HEK293 (cell line): ENCODE results near the gene MBD4.

ENCODE experiments used
- CTCF ChIA-PET: fragments of 350-600 bp; formaldehyde crosslinking; extraction: SDS; loops from one replicate; lab custom pipeline; 2021; ENCODE audit warnings: antibody characterized with exemption; lab: Yijun Ruan, JAX
- POLR2A ChIA-PET: fragments of 300-600 bp; formaldehyde crosslinking; extraction: SDS; loops from one replicate; lab custom pipeline; 2020; ENCODE audit warnings: antibody characterized with exemption, inconsistent platforms; lab: Yijun Ruan, JAX
- H3K27ac ChIP-seq: fragments of 200-500 bp; sonication (Bioruptor generic); 2 replicates; pipeline ENCODE4 v1.5.1; 2014; ENCODE audit warnings: low read depth, low read length, control low read depth, inconsistent platforms; ENCODE audit errors: extremely low read depth
- H3K36me3 ChIP-seq, 2 experiments: fragments of 200-500 bp in 1 of 2; sonication (Bioruptor generic) in 1 of 2; 1 replicate in 1 of 2; 2 replicates in 1 of 2; pipeline ENCODE4 v1.5.1; 2014 to 2017; ENCODE audit warnings: inconsistent platforms in 2 of 2, low read length in 2 of 2; ENCODE audit not compliant: control insufficient read depth in 2 of 2, insufficient read depth in 1 of 2
- H3K4me1 ChIP-seq: fragments of 200-500 bp; sonication (Bioruptor generic); 2 replicates; pipeline ENCODE4 v1.5.1; 2014; ENCODE audit warnings: mild to moderate bottlenecking, low read length, inconsistent platforms; ENCODE audit not compliant: control insufficient read depth, insufficient read depth
- H3K4me3 ChIP-seq: 2 replicates; pipeline ENCODE4 v1.5.1; 2011; ENCODE audit warnings: low read depth, mild to moderate bottlenecking, control low read depth, low read length, moderate library complexity
- H3K9me3 ChIP-seq: fragments of 200-500 bp; sonication (Bioruptor generic); 2 replicates; pipeline ENCODE4 v1.5.1; 2014; ENCODE audit warnings: low read depth, low read length, inconsistent platforms; ENCODE audit not compliant: control insufficient read depth, insufficient read depth
- BCL11A ChIP-seq: fragments of 450-650 bp; formaldehyde crosslinking; IDR thresholded peaks from 2 replicates; pipeline ENCODE4 v1.5.1; 2016; ENCODE audit warnings: low read depth, missing biosample characterization, missing genetic modification characterization
- KLF10 ChIP-seq: fragments of 450-650 bp; IDR thresholded peaks from 2 replicates; pipeline ENCODE4 v1.5.1; 2018; ENCODE audit warnings: missing biosample characterization, mild to moderate bottlenecking, missing genetic modification characterization
- KLF16 ChIP-seq: fragments of 450-650 bp; formaldehyde crosslinking; IDR thresholded peaks from 2 replicates; pipeline ENCODE4 v1.5.1; 2017; ENCODE audit warnings: missing biosample characterization, missing genetic modification characterization
- ZFHX2 ChIP-seq: fragments of 450-650 bp; formaldehyde crosslinking; conservative IDR thresholded peaks from 2 replicates; pipeline ENCODE4 v1.5.1; 2016; ENCODE audit warnings: missing biosample characterization, missing genetic modification characterization
- ZNF10 ChIP-seq: fragments of 450-650 bp; formaldehyde crosslinking; IDR thresholded peaks from 2 replicates; pipeline ENCODE4 v1.5.1; 2017; ENCODE audit warnings: missing biosample characterization, missing genetic modification characterization
- ZNF112 ChIP-seq: fragments of 450-650 bp; formaldehyde crosslinking; IDR thresholded peaks from 2 replicates; pipeline ENCODE4 v1.5.0; 2017; ENCODE audit warnings: missing biosample characterization, missing genetic modification characterization
- ZNF114 ChIP-seq: fragments of 450-650 bp; formaldehyde crosslinking; IDR thresholded peaks from 2 replicates; pipeline ENCODE4 v1.5.0; 2017; ENCODE audit warnings: missing biosample characterization, missing genetic modification characterization
- ZNF133 ChIP-seq: fragments of 450-650 bp; formaldehyde crosslinking; IDR thresholded peaks from 2 replicates; pipeline ENCODE4 v1.5.1; 2016; ENCODE audit warnings: missing biosample characterization, missing genetic modification characterization
- ZNF174 ChIP-seq: fragments of 450-650 bp; formaldehyde crosslinking; IDR thresholded peaks from 2 replicates; pipeline ENCODE4 v1.5.0; 2017; ENCODE audit warnings: missing biosample characterization, mild to moderate bottlenecking, missing genetic modification characterization
- ZNF175 ChIP-seq: fragments of 450-650 bp; formaldehyde crosslinking; IDR thresholded peaks from 2 replicates; pipeline ENCODE4 v1.5.1; 2016; ENCODE audit warnings: missing biosample characterization, missing genetic modification characterization
- ZNF37A ChIP-seq: fragments of 450-650 bp; IDR thresholded peaks from 2 replicates; pipeline ENCODE4 v1.5.1; 2018; ENCODE audit warnings: missing biosample characterization, missing genetic modification characterization
- ZNF544 ChIP-seq: fragments of 450-650 bp; formaldehyde crosslinking; IDR thresholded peaks from 2 replicates; pipeline ENCODE4 v1.5.0; 2017; ENCODE audit warnings: missing biosample characterization, missing genetic modification characterization
- ZNF629 ChIP-seq: fragments of 450-650 bp; formaldehyde crosslinking; IDR thresholded peaks from 2 replicates; pipeline ENCODE4 v1.5.1; 2017; ENCODE audit warnings: missing biosample characterization, missing genetic modification characterization
- ZNF654 ChIP-seq: fragments of 450-650 bp; formaldehyde crosslinking; IDR thresholded peaks from 2 replicates; pipeline ENCODE4 v1.5.1; 2016; ENCODE audit warnings: low read depth, missing biosample characterization, missing genetic modification characterization
- ZNF707 ChIP-seq: fragments of 450-650 bp; formaldehyde crosslinking; IDR thresholded peaks from 2 replicates; pipeline ENCODE4 v1.5.1; 2016; ENCODE audit warnings: missing biosample characterization, missing genetic modification characterization
- TF ChIP-seq, protein P1 (sequence below): fragments of 450-650 bp; formaldehyde crosslinking; IDR thresholded peaks from 2 replicates; pipeline ENCODE4 v1.5.1; 2016; ENCODE audit warnings: missing biosample characterization, missing genetic modification characterization
- TF ChIP-seq, protein P2 (sequence below): fragments of 450-650 bp; formaldehyde crosslinking; IDR thresholded peaks from 2 replicates; pipeline ENCODE4 v1.5.1; 2016; ENCODE audit warnings: missing biosample characterization, missing genetic modification characterization
- TF ChIP-seq, protein P3 (sequence below): fragments of 450-650 bp; formaldehyde crosslinking; IDR thresholded peaks from 2 replicates; pipeline ENCODE4 v1.5.1; 2016; ENCODE audit warnings: missing biosample characterization, missing genetic modification characterization
- TF ChIP-seq, protein P4 (sequence below): fragments of 450-650 bp; formaldehyde crosslinking; IDR thresholded peaks from 2 replicates; pipeline ENCODE4 v1.5.1; 2016; ENCODE audit warnings: missing biosample characterization, missing genetic modification characterization
- TF ChIP-seq, protein P5 (sequence below): fragments of 450-650 bp; formaldehyde crosslinking; IDR thresholded peaks from 2 replicates; pipeline ENCODE4 v1.5.1; 2016; ENCODE audit warnings: missing biosample characterization, missing genetic modification characterization

The MBD4 gene

DNA sequence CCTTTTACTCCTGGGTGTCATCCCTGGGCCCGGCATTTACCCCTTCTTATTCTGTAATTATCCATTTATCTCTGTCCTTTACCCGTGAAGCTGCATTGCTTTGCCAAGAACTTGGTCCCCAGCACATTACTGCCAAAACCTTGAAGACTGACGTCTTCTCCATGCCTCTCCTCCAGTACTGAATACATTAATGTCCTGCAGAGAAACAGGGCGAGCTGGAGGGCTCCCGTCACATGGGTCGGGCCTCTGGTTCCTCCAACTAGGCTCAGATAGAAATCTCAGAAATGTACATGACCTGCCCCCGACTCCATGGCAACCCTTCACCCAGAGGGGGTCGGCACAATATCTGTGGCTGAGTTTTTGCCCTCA lies 11.8 kb downstream of the MBD4 start (continued):
- TF ChIP-seq, protein P1, sequence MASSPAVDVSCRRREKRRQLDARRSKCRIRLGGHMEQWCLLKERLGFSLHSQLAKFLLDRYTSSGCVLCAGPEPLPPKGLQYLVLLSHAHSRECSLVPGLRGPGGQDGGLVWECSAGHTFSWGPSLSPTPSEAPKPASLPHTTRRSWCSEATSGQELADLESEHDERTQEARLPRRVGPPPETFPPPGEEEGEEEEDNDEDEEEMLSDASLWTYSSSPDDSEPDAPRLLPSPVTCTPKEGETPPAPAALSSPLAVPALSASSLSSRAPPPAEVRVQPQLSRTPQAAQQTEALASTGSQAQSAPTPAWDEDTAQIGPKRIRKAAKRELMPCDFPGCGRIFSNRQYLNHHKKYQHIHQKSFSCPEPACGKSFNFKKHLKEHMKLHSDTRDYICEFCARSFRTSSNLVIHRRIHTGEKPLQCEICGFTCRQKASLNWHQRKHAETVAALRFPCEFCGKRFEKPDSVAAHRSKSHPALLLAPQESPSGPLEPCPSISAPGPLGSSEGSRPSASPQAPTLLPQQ (tag by site-specific recombination) = no peak

DNA sequence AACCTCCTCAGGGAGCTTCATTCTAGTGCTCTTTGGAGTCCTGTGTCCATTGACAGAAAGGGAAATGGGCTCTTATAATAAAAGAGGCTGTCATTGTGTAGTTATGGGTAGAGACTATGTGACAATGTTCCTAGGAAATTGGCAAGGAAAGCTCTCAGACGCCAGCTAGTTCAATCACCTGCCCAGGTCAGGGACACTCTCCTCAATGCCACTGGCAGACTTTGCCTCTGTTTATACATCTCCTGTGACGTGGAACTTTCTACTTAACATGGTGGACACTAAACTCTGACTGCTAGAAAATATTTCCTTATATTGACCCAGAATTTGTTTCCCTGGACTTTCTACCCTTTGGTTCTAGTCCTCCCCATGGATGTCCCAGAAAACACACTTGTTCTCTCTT lies 14.1 kb downstream of the MBD4 start:
- ChIA-PET POLR2A (interaction anchor here (0.7 kb wide), 2 partner anchors 10 to 57 kb away, joined by 3 to 6 read pairs; no protein-coding TSS in a partner anchor), CTCF (no interaction called here)
- TF ChIP-seq KLF16 (tag by site-specific recombination) = no peak
- no peak for TF ChIP-seq ZNF654 (tag by site-specific recombination)
- TF ChIP-seq ZNF175 (tag by site-specific recombination) = no peak
- no peak for TF ChIP-seq ZNF174 (tag by site-specific recombination)
- no peak for TF ChIP-seq ZNF707 (tag by site-specific recombination)
- TF ChIP-seq ZNF544 (tag by site-specific recombination) = no peak
- TF ChIP-seq, protein P2, sequence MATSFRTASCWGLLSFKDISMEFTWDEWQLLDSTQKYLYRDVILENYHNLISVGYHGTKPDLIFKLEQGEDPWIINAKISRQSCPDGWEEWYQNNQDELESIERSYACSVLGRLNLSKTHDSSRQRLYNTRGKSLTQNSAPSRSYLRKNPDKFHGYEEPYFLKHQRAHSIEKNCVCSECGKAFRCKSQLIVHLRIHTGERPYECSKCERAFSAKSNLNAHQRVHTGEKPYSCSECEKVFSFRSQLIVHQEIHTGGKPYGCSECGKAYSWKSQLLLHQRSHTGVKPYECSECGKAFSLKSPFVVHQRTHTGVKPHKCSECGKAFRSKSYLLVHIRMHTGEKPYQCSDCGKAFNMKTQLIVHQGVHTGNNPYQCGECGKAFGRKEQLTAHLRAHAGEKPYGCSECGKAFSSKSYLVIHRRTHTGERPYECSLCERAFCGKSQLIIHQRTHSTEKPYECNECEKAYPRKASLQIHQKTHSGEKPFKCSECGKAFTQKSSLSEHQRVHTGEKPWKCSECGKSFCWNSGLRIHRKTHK (tag by site-specific recombination) = no peak
- TF ChIP-seq ZNF10 (tag by site-specific recombination) = no peak
- no peak for TF ChIP-seq ZNF37A (tag by site-specific recombination)
- TF ChIP-seq ZNF133 = no peak
- no peak for TF ChIP-seq KLF10 (tag by site-specific recombination)
- TF ChIP-seq ZNF112 (tag by site-specific recombination) = no peak
- no peak for TF ChIP-seq ZFHX2
- TF ChIP-seq ZNF629 (tag by site-specific recombination) = no peak
- TF ChIP-seq, protein P3, sequence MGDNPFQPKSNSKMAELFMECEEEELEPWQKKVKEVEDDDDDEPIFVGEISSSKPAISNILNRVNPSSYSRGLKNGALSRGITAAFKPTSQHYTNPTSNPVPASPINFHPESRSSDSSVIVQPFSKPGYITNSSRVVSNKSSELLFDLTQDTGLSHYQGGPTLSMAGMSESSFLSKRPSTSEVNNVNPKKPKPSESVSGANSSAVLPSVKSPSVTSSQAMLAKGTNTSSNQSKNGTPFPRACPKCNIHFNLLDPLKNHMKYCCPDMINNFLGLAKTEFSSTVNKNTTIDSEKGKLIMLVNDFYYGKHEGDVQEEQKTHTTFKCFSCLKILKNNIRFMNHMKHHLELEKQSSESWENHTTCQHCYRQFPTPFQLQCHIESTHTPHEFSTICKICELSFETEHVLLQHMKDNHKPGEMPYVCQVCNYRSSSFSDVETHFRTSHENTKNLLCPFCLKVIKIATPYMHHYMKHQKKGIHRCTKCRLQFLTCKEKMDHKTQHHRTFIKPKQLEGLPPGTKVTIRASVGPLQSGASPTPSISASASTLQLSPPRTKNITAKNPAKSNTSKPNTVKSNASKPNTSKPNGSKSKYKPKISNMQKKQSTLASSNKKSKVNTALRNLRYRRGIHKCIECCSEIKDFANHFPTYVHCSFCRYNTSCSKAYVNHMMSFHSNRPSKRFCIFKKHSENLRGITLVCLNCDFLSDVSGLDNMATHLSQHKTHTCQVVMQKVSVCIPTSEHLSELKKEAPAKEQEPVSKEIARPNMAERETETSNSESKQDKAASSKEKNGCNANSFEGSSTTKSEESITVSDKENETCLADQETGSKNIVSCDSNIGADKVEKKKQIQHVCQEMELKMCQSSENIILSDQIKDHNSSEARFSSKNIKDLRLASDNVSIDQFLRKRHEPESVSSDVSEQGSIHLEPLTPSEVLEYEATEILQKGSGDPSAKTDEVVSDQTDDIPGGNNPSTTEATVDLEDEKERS = no peak
- no peak overlapping the region for H3K27ac ChIP-seq
- no peak overlapping the region for H3K4me3 ChIP-seq
- peaks cover 0 to 19% of the 10 kb centered on the region in 2 experiments; a peak in 2 of 3 replicates for H3K36me3 ChIP-seq
- no peaks in the 10 kb centered on the region for H3K9me3 ChIP-seq
- no peaks in the 10 kb centered on the region for H3K4me1 ChIP-seq

DNA sequence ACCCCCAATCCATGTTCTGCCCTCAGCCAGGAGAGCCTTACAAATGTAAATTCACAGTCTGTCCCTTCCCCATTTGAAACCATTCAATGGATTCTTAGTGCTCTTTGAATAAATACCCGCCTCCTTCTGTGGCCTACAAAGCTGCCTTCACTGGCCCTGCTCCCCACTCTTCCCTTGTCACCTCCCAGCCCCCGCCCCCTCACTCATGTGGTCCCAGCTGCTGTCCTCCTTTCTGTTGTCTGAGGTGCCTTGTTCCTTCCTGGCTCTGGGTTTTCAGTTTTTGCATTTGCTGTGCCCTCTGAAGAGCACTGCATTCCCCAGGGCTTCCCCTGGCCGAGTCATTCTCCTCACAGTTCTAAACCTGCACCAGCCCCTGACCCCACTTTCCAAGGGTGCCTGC lies 14.5 kb downstream of the MBD4 start:
- H3K4me1 ChIP-seq = no peaks in the 10 kb centered on the region
- H3K4me3 ChIP-seq = no peak overlapping the region
- no peak overlapping the region for H3K27ac ChIP-seq
- CTCF ChIA-PET = no interaction called here
- no peaks in the 10 kb centered on the region for H3K9me3 ChIP-seq
- POLR2A ChIA-PET = no interaction called here
- H3K36me3 ChIP-seq = peaks cover 0 to 19% of the 10 kb centered on the region in 2 experiments; a peak in 2 of 3 replicates
- TF ChIP-seq, protein P4, sequence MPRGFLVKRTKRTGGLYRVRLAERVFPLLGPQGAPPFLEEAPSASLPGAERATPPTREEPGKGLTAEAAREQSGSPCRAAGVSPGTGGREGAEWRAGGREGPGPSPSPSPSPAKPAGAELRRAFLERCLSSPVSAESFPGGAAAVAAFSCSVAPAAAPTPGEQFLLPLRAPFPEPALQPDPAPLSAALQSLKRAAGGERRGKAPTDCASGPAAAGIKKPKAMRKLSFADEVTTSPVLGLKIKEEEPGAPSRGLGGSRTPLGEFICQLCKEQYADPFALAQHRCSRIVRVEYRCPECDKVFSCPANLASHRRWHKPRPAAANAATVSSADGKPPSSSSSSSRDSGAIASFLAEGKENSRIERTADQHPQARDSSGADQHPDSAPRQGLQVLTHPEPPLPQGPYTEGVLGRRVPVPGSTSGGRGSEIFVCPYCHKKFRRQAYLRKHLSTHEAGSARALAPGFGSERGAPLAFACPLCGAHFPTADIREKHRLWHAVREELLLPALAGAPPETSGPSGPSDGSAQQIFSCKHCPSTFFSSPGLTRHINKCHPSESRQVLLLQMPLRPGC (tag by site-specific recombination) = no peak
- TF ChIP-seq BCL11A (tag by site-specific recombination) = no peak
- no peak for TF ChIP-seq ZNF10 (tag by site-specific recombination)
- TF ChIP-seq, protein P5, sequence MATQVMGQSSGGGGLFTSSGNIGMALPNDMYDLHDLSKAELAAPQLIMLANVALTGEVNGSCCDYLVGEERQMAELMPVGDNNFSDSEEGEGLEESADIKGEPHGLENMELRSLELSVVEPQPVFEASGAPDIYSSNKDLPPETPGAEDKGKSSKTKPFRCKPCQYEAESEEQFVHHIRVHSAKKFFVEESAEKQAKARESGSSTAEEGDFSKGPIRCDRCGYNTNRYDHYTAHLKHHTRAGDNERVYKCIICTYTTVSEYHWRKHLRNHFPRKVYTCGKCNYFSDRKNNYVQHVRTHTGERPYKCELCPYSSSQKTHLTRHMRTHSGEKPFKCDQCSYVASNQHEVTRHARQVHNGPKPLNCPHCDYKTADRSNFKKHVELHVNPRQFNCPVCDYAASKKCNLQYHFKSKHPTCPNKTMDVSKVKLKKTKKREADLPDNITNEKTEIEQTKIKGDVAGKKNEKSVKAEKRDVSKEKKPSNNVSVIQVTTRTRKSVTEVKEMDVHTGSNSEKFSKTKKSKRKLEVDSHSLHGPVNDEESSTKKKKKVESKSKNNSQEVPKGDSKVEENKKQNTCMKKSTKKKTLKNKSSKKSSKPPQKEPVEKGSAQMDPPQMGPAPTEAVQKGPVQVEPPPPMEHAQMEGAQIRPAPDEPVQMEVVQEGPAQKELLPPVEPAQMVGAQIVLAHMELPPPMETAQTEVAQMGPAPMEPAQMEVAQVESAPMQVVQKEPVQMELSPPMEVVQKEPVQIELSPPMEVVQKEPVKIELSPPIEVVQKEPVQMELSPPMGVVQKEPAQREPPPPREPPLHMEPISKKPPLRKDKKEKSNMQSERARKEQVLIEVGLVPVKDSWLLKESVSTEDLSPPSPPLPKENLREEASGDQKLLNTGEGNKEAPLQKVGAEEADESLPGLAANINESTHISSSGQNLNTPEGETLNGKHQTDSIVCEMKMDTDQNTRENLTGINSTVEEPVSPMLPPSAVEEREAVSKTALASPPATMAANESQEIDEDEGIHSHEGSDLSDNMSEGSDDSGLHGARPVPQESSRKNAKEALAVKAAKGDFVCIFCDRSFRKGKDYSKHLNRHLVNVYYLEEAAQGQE (tag by site-specific recombination) = no peak
- no peak for TF ChIP-seq ZNF114 (tag by site-specific recombination)
- no peak for TF ChIP-seq KLF16 (tag by site-specific recombination)
